ENCODE measurements around the gene CEP170B.

CEP170B gene

DNA sequence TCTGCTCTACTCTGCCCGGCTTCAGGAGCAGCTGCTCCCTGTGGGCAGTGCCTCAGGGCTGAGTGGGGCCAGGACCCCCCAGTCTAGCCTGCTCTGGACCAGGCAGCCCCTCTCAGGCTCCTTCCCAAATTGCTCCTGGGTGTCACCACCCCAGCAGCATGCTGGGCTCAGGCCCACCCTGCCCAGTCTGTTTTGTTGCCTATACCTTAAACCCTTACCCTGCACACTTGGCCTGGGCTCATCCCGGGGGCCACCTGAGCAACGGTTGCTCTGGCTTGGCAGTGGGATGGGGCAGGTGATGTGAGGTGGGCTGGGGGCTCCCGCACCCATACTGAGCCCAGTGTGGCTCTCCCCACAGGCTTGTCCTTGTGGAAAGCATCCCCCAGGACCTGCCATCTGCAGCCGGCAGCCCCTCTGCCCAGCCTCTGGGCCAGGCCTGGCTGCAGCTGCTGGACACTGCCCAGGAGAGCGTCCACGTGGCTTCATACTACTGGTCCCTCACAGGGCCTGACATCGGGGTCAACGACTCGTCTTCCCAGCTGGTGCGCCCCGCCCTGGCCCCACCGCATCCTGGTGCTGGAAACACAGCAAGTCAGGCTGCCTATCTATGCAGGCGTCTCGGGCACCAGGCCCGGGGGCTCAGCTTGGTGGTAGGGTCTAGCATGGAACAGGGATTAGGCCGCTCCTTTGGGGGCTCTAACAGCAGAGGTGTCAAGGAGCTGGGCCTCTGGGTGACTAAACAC lies 63.5 kb downstream of the CEP170B start:
- no peak overlapping the region for H3K4me3 ChIP-seq (ENCODE audit: control insufficient read depth, low read depth, low read length)
- TF ChIP-seq, protein P1, sequence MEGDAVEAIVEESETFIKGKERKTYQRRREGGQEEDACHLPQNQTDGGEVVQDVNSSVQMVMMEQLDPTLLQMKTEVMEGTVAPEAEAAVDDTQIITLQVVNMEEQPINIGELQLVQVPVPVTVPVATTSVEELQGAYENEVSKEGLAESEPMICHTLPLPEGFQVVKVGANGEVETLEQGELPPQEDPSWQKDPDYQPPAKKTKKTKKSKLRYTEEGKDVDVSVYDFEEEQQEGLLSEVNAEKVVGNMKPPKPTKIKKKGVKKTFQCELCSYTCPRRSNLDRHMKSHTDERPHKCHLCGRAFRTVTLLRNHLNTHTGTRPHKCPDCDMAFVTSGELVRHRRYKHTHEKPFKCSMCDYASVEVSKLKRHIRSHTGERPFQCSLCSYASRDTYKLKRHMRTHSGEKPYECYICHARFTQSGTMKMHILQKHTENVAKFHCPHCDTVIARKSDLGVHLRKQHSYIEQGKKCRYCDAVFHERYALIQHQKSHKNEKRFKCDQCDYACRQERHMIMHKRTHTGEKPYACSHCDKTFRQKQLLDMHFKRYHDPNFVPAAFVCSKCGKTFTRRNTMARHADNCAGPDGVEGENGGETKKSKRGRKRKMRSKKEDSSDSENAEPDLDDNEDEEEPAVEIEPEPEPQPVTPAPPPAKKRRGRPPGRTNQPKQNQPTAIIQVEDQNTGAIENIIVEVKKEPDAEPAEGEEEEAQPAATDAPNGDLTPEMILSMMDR (conservative IDR thresholded peaks at IDR 0.05; ENCODE audit: control insufficient read depth, insufficient read depth, low read depth, low read length): no peak
- no peak for DNase-seq (ENCODE audit: low read depth)

DNA sequence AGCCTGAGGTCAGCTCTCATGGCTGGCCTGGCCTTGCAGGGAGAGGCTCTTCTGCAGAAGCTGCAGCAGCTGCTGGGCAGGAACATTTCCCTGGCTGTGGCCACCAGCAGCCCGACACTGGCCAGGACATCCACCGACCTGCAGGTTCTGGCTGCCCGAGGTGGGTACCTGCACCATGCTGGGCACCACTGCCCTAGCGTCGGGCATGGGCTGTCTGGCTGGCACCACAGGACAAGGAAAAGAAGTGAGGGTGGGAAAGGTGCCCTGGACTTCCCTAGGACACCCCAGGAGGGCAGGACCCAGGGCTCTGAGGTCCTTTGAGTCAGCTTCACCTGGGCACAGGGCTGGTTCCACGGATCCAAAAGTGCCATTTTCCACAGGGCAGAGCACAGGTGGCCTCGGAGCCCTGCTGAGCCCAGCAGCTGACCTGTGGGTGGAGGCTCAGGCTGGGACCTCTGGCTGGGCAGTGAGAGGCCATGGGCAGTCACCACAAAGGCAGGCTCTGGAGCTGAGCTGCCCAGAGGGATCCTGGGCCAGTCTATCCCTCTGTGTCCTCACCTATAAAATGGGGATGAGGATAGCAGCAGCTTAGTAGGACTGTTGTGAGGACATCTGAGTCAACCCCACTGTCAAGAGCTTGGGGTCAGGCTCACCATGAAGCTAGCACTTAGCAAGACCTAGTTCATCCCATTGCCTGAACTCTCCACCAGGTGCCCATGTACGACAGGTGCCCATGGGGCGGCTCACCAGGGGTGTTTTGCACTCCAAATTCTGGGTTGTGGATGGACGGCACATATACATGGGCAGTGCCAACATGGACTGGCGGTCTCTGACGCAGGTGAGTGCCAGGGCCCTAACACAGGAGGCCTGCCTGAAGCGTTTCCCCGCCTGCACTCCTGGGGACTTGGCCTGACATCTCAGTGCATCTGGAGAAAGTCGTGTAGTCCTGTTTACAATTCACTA lies 64.5 kb downstream of the CEP170B start:
- TF ChIP-seq, protein P1 (conservative IDR thresholded peaks at IDR 0.05; ENCODE audit: control insufficient read depth, insufficient read depth, low read depth, low read length): no peak
- no peak for DNase-seq (ENCODE audit: low read depth)
- no peak overlapping the region for H3K4me3 ChIP-seq (ENCODE audit: control insufficient read depth, low read depth, low read length)

DNA sequence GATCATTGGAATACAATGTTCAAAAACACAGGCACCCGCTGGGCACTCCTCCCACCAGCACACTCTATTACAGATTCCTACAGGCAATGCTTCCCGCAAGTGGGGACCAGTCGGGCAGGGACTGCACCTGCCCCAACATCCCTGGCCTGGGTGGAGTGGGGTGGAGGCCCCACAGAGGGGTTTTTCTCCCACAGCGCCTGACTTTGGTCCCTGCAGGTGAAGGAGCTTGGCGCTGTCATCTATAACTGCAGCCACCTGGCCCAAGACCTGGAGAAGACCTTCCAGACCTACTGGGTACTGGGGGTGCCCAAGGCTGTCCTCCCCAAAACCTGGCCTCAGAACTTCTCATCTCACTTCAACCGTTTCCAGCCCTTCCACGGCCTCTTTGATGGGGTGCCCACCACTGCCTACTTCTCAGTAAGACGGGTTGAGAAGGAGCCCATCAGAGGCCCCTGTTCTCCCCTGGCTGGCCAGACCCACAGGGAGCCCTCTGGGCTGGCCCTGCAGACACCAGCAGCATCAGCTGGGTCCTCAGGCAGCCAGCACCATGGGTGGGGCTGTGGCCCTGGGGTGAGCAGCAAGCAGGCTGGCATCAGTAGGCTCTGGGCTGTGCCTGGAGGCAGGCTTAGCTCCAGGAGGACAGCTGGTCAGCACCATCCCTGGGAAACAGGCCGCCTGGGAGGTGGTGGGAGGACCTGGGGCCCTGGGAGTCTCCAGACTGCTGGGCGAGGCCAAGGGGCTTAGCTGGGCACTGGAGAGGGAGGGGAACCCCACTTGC lies 65.6 kb downstream of the CEP170B start:
- no peak overlapping the region for H3K4me3 ChIP-seq (ENCODE audit: control insufficient read depth, low read depth, low read length)
- TF ChIP-seq, protein P1 (conservative IDR thresholded peaks at IDR 0.05; ENCODE audit: control insufficient read depth, insufficient read depth, low read depth, low read length): no peak
- DNase-seq (ENCODE audit: low read depth): no peak

DNA sequence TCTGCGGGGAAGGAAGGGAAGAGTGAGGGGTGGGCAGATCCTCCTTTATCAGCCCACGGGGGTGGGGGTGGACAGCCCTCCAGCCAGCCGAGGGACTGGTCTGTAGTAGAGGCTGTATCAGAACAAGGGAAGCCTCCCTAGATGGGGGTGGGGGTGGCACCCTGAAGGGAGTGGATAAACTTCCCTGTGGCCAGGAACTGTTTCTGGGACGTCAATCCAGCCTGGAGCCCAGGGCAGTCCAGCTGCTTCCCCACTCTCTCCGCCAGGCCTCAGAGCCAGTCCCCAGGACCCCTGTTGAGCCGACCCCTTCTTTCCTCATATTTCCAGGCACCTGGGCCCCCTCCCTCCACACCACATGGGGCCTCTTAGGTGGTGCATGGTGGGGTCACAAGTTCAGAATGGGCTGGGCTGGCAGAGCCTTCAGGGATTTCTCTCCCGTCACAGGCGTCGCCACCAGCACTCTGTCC lies 66.3 kb downstream of the CEP170B start:
- H3K4me3 ChIP-seq (ENCODE audit: control insufficient read depth, low read depth, low read length): no peak overlapping the region
- TF ChIP-seq, protein P1 (conservative IDR thresholded peaks at IDR 0.05; ENCODE audit: control insufficient read depth, insufficient read depth, low read depth, low read length): no peak
- no peak for DNase-seq (ENCODE audit: low read depth)

DNA sequence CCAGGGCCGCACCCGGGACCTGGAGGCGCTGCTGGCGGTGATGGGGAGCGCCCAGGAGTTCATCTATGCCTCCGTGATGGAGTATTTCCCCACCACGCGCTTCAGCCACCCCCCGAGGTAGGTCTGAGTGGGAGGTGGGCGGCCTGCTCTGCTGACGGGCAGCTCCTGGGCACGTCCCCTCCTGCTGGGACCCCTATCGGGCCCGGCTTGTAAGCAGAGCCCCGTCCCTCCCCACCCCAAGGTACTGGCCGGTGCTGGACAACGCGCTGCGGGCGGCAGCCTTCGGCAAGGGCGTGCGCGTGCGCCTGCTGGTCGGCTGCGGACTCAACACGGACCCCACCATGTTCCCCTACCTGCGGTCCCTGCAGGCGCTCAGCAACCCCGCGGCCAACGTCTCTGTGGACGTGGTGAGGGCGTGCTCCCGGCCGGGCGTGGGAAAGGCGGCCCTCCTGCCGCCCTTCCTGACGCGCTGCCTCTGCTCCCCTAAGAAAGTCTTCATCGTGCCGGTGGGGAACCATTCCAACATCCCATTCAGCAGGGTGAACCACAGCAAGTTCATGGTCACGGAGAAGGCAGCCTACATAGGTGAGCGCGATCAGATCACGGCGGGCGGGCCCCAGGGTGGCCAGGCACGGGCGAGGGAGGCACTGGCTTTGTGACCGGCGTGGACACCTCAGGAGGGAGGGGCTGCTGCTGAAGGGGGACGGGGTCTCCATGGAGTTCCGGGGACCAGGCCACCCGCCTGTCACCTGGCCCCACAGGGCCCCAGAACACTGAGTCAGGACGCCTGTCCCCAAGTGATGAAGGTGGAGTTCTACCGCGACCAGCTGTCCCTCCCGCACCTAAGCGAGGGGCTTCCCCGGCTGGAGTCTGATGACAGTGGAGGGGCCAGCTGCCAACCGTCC lies 67.0 kb downstream of the CEP170B start:
- TF ChIP-seq, protein P1 (conservative IDR thresholded peaks at IDR 0.05; ENCODE audit: control insufficient read depth, insufficient read depth, low read depth, low read length): no peak
- DNase-seq (ENCODE audit: low read depth): no peak
- H3K4me3 ChIP-seq (ENCODE audit: control insufficient read depth, low read depth, low read length): no peak overlapping the region

Data from fibroblast of mammary gland (primary cell).